NB4 (cell line): ENCODE data around the gene BLACAT1.

ENCODE experiments used
- POLR2A ChIP-seq: IDR thresholded peaks from 2 replicates; pipeline ENCODE4 v1.6.1; 2011; ENCODE audit warnings: mild to moderate bottlenecking; ENCODE audit not compliant: insufficient read length; ENCODE audit errors: extremely low read depth
- TF ChIP-seq, protein P1 (sequence below): IDR thresholded peaks from one replicate; pipeline ENCODE4 v1.5.1; 2012; ENCODE audit warnings: low read depth, low read length
- TF ChIP-seq, protein P2 (sequence below): IDR thresholded peaks from 2 replicates; pipeline ENCODE4 v1.6.1; 2011; ENCODE audit warnings: low read depth, low read length

GRCh38 chr1:205504311-205505075 lies 48.6 kb upstream of the BLACAT1 start, which contains the start of gene CDK18:
- TF ChIP-seq, protein P1, sequence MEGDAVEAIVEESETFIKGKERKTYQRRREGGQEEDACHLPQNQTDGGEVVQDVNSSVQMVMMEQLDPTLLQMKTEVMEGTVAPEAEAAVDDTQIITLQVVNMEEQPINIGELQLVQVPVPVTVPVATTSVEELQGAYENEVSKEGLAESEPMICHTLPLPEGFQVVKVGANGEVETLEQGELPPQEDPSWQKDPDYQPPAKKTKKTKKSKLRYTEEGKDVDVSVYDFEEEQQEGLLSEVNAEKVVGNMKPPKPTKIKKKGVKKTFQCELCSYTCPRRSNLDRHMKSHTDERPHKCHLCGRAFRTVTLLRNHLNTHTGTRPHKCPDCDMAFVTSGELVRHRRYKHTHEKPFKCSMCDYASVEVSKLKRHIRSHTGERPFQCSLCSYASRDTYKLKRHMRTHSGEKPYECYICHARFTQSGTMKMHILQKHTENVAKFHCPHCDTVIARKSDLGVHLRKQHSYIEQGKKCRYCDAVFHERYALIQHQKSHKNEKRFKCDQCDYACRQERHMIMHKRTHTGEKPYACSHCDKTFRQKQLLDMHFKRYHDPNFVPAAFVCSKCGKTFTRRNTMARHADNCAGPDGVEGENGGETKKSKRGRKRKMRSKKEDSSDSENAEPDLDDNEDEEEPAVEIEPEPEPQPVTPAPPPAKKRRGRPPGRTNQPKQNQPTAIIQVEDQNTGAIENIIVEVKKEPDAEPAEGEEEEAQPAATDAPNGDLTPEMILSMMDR: no peak
- TF ChIP-seq POLR2A: no peak
- TF ChIP-seq, protein P2, sequence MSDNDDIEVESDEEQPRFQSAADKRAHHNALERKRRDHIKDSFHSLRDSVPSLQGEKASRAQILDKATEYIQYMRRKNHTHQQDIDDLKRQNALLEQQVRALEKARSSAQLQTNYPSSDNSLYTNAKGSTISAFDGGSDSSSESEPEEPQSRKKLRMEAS: 0 out of 2 replicates have a peak, but pooled peaks have one; percentile 22
